Measurements from ENCODE around the gene ARL4C. TPM values are rescaled to one million over a fixed set of nuclear protein-coding genes. Genes with fewer than 3 reads are reported as not detected.

The ARL4C gene
- total and polyA plus RNA-seq, 8 donors = 3.6 to 14.2 (median 9.9) TPM

DNA sequence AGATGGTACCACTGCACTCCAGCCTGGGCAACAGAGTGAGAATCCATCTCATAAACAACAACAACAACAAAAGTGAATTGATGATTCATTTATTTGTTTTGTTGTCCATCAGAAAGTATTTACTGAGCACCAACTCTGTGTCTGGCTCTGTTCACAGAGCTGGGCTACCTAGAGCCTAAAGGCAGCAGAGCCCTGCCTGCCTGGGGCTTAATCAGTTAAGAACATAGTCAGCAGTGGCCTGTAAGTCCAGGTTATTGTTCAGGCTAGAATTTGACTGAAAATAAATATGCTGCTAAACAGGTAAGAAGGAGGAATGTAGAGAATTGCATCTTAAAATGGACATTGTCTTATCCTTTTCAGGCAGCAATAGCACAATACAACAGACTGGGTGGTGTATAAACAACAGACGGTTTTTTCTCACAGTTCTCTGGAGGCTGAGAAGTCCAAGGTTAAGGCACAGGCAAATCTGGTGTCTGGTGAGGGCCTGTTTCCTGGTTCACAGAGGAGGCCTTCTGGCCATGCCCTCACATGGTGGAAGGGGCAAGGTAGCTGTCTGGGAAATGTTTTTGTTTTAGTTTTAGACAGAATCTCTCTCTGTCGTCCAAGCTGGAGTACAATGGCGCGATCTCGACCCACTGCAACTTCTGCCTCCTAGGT lies 22.2 kb upstream of the ARL4C start:
- intact Hi-C loops (cut with DNase I; ENCODE audit: low total_unique reads) = no loop called here
- H3K9me3 ChIP-seq = peaks cover 0 to 2% (median under 1%) of the 10 kb centered on the region in 4 donors
- no peak for TF ChIP-seq POLR2AphosphoS5 (IDR thresholded peaks at IDR 0.05)
- TF ChIP-seq EP300 (IDR thresholded peaks at IDR 0.05) = no peak
- TF ChIP-seq, protein P1, sequence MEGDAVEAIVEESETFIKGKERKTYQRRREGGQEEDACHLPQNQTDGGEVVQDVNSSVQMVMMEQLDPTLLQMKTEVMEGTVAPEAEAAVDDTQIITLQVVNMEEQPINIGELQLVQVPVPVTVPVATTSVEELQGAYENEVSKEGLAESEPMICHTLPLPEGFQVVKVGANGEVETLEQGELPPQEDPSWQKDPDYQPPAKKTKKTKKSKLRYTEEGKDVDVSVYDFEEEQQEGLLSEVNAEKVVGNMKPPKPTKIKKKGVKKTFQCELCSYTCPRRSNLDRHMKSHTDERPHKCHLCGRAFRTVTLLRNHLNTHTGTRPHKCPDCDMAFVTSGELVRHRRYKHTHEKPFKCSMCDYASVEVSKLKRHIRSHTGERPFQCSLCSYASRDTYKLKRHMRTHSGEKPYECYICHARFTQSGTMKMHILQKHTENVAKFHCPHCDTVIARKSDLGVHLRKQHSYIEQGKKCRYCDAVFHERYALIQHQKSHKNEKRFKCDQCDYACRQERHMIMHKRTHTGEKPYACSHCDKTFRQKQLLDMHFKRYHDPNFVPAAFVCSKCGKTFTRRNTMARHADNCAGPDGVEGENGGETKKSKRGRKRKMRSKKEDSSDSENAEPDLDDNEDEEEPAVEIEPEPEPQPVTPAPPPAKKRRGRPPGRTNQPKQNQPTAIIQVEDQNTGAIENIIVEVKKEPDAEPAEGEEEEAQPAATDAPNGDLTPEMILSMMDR (IDR thresholded peaks at IDR 0.05) = no peak
- no peak for TF ChIP-seq POLR2A (IDR thresholded peaks at IDR 0.05)
- peaks cover 0 to 3% (median 0%) of the 10 kb centered on the region in 3 donors for H3K27me3 ChIP-seq
- H3K36me3 ChIP-seq = no peaks in the 10 kb centered on the region
- WGBS, 5 donors = 70 to 86% (median 85%) methylated on average over 5 of the region's 5 CpGs
- H3K4me1 ChIP-seq = no peaks in the 10 kb centered on the region
- H3K4me3 ChIP-seq = no peak overlapping the region
- no peak for DNase-seq
- no peak overlapping the region for H3K27ac ChIP-seq

DNA sequence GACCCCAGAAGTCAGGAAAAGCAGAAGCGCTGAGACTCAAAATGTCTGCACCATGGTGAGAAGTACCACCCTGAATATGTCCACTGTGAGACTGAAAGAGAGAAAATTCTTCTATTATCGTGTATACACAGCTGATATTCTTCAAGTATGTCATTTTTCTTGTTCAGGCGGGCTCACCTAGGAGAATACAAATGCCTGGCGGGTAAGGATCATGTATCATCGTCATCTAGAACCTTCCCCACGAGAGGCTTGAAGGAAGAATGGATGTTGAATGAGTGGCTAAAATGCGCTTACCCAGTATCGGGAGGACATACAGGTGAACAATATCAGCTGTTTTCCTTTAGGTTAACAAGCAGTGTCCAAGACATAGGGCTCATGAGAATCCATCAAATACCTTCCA lies 21.1 kb upstream of the ARL4C start:
- intact Hi-C loops (cut with DNase I; ENCODE audit: low total_unique reads) = no loop called here
- no peak for TF ChIP-seq POLR2A (IDR thresholded peaks at IDR 0.05)
- TF ChIP-seq EP300 (IDR thresholded peaks at IDR 0.05) = no peak
- TF ChIP-seq, protein P1 (IDR thresholded peaks at IDR 0.05) = no peak
- TF ChIP-seq POLR2AphosphoS5 (IDR thresholded peaks at IDR 0.05) = no peak
- H3K27me3 ChIP-seq = peaks cover 0 to 12% (median 0%) of the 10 kb centered on the region in 3 donors
- H3K27ac ChIP-seq = no peak overlapping the region
- WGBS, 5 donors = 81 to 89% (median 86%) methylated on average over 8 of the region's 8 CpGs
- H3K9me3 ChIP-seq = no peaks in the 10 kb centered on the region
- no peaks in the 10 kb centered on the region for H3K36me3 ChIP-seq
- no peaks in the 10 kb centered on the region for H3K4me1 ChIP-seq
- no peak for DNase-seq
- H3K4me3 ChIP-seq = no peak overlapping the region

DNA sequence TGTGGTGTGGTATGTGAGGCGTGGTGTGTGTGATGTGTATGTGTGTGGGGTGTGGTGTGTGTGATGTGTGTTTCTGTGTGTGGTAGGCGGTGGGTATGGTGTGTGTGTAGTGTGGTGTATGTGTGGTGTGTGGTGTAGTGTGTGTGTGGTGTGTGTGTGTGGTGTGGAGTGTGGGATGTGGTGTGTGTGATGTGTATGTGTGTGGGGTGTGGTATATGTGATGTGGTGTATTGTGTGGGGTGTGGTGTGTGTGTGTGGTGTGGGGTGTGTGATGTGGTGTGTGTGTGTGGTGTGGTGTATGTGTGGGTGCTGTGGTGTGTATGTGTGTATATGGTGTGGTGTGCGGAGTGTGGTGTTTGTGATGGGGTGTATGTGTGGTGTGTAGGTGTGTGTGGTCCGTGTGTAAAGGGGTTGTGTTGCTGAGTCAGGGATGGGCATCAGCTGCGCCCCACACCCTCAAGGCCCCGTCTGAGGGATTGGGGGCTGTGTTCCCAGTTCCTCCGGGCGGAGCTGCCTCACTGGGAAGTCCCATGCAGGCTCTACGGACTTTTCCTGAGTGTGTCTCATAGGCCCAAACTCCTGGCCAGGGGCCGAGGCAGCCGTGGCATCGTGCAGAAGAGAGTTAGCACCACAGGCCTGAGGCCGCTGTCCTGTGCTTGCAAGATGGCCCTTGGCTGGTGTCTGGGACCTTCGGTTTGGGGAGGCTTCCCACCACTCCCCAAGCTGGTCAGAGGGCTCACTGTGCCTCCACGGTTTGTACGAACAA lies 18.2 kb upstream of the ARL4C start:
- intact Hi-C loops (cut with DNase I; ENCODE audit: low total_unique reads) = no loop called here
- H3K27me3 ChIP-seq = peaks cover 0 to 28% (median 0%) of the 10 kb centered on the region in 3 donors
- H3K36me3 ChIP-seq = no peaks in the 10 kb centered on the region
- TF ChIP-seq POLR2A (IDR thresholded peaks at IDR 0.05) = no peak
- no peak for TF ChIP-seq EP300 (IDR thresholded peaks at IDR 0.05)
- TF ChIP-seq, protein P1 (IDR thresholded peaks at IDR 0.05) = no peak
- TF ChIP-seq POLR2AphosphoS5 (IDR thresholded peaks at IDR 0.05) = no peak
- H3K4me1 ChIP-seq = no peaks in the 10 kb centered on the region
- H3K4me3 ChIP-seq = no peak overlapping the region
- no peak for DNase-seq
- no peak overlapping the region for H3K27ac ChIP-seq
- H3K9me3 ChIP-seq = no peaks in the 10 kb centered on the region
- 74 to 88% (median 76%) methylated on average over 11 to 16 of the region's 16 CpGs for WGBS, 5 donors

GRCh38 chr2:234514099-234514498 lies 17.2 kb upstream of the ARL4C start:
- H3K4me1 ChIP-seq = no peaks in the 10 kb centered on the region
- no peak for DNase-seq
- no peaks in the 10 kb centered on the region for H3K9me3 ChIP-seq
- intact Hi-C loops (cut with DNase I; ENCODE audit: low total_unique reads) = no loop called here
- no peak overlapping the region for H3K4me3 ChIP-seq
- TF ChIP-seq POLR2AphosphoS5 (IDR thresholded peaks at IDR 0.05) = no peak
- TF ChIP-seq EP300 (IDR thresholded peaks at IDR 0.05) = no peak
- TF ChIP-seq POLR2A (IDR thresholded peaks at IDR 0.05) = no peak
- TF ChIP-seq, protein P1 (IDR thresholded peaks at IDR 0.05) = no peak
- 89 to 100% (median 97%) methylated on average over 1 of the region's 1 CpG for WGBS, 5 donors
- H3K27ac ChIP-seq = no peak overlapping the region
- peaks cover 0 to 28% (median 0%) of the 10 kb centered on the region in 3 donors for H3K27me3 ChIP-seq
- H3K36me3 ChIP-seq = no peaks in the 10 kb centered on the region

Measured in stomach (tissue), 9 donors.